Measurements from ENCODE around the gene CSE1L. TPM values are rescaled to one million over a fixed set of nuclear protein-coding genes. Genes with fewer than 3 reads are reported as not detected.
"Not testable (repeated sequence)": the region's sequence is repeated elsewhere in the genome, so short reads cannot be mapped to it uniquely, and the experiment has no call there.

CSE1L gene
- total RNA-seq, 3 donors from 2014 or later = 22.4 to 40.0 (median 32.9) TPM

GRCh38 chr20:49009899-49010631 is 36.0 kb upstream of the CSE1L start:
- Histone ChIP-seq H3K36me3 (ENCODE audit: low read depth) (peaks cover 23% of the 10 kb centered on the region), H3K4me1 (ENCODE audit: low read depth) (no peaks in the 10 kb centered on the region), H3K9me3 (no peaks in the 10 kb centered on the region), H3K4me3 (no peak overlapping the region)
- TF ChIP-seq CTCF (IDR thresholded peaks at IDR 0.05) = no peak
- DNase-seq = no peak
- ATAC-seq = no peak
- intact Hi-C loops (cut with DNase I, micrococcal nuclease) = no loop called here

GRCh38 chr20:49024220-49024619 is 21.9 kb upstream of the CSE1L start:
- peaks cover 17% of the 10 kb centered on the region for H3K36me3 ChIP-seq (ENCODE audit: low read depth)
- intact Hi-C loops (cut with DNase I, micrococcal nuclease) = no loop called here
- no peak for ATAC-seq

GRCh38 chr20:49028177-49028576 is 17.9 kb upstream of the CSE1L start:
- H3K36me3 ChIP-seq (ENCODE audit: low read depth); H3K4me1 ChIP-seq (ENCODE audit: low read depth); DNase-seq; H3K9me3 ChIP-seq; H3K4me3 ChIP-seq; ATAC-seq; intact Hi-C loops (cut with DNase I, micrococcal nuclease): not testable (repeated sequence)

More at GRCh38 chr20:49024220-49024619, 21.9 kb upstream of the CSE1L start:
- no peak for TF ChIP-seq CTCF (IDR thresholded peaks at IDR 0.05)
- DNase-seq = no peak
- no peak overlapping the region for H3K4me3 ChIP-seq
- no peaks in the 10 kb centered on the region for H3K9me3 ChIP-seq
- no peaks in the 10 kb centered on the region for H3K4me1 ChIP-seq (ENCODE audit: low read depth)

- peaks cover 9% of the 10 kb centered on the region for H3K36me3 ChIP-seq (ENCODE audit: low read depth)
- intact Hi-C loops (cut with DNase I, micrococcal nuclease) = no loop called here
- no peak for TF ChIP-seq CTCF (IDR thresholded peaks at IDR 0.05)
- ATAC-seq (no peak), DNase-seq (no peak)
- no peaks in the 10 kb centered on the region for H3K4me1 ChIP-seq (ENCODE audit: low read depth)
- no peaks in the 10 kb centered on the region for H3K9me3 ChIP-seq
- H3K4me3 ChIP-seq = no peak overlapping the region
Measured at GRCh38 chr20:49028684-49029083, 17.4 kb upstream of the CSE1L start.

GRCh38 chr20:49029203-49029602 is 16.9 kb upstream of the CSE1L start:
- H3K36me3 ChIP-seq (ENCODE audit: low read depth) = peaks cover 9% of the 10 kb centered on the region
- ATAC-seq (no peak), DNase-seq (no peak)
- no peak overlapping the region for H3K4me3 ChIP-seq
- H3K9me3 ChIP-seq = no peaks in the 10 kb centered on the region
- no peaks in the 10 kb centered on the region for H3K4me1 ChIP-seq (ENCODE audit: low read depth)
- TF ChIP-seq CTCF (IDR thresholded peaks at IDR 0.05) = no peak
- intact Hi-C loops (cut with DNase I, micrococcal nuclease) = no loop called here

- DNase-seq (no peak), ATAC-seq (no peak)
- Histone ChIP-seq H3K4me1 (ENCODE audit: low read depth) (no peaks in the 10 kb centered on the region), H3K9me3 (no peaks in the 10 kb centered on the region), H3K36me3 (ENCODE audit: low read depth) (peaks cover 9% of the 10 kb centered on the region), H3K4me3 (no peak overlapping the region)
- no peak for TF ChIP-seq CTCF (IDR thresholded peaks at IDR 0.05)
- intact Hi-C loops (cut with DNase I, micrococcal nuclease) = no loop called here
Measured at GRCh38 chr20:49030954-49031619, 15.0 kb upstream of the CSE1L start.

Measured in mucosa of descending colon (tissue), 3 donors.